Duodenal mucosa (tissue), 2 donors: ENCODE measurements around the gene CHADL.
A peak's percentile ranks its signal among the peaks of the same experiment; 100 is the strongest.

Experiments used
- H3K27ac ChIP-seq: one replicate; pipeline ENCODE4 v1.7.0; 2013; ENCODE audit warnings: low read depth, low read length
- H3K27me3 ChIP-seq, 2 donors: one replicate each; pipeline ENCODE4 v1.7.0; 2013; ENCODE audit warnings: low read length in 2 of 2, control low read depth in 1 of 2; ENCODE audit not compliant: insufficient read depth in 2 of 2, control insufficient read depth in 1 of 2
- H3K36me3 ChIP-seq, 2 donors: one replicate each; pipeline ENCODE4 v1.7.0; 2013; ENCODE audit warnings: low read length in 2 of 2, control low read depth in 1 of 2; ENCODE audit not compliant: insufficient read depth in 2 of 2, control insufficient read depth in 1 of 2
- H3K4me1 ChIP-seq, 2 donors: one replicate each; pipeline ENCODE4 v1.7.0; 2013; ENCODE audit warnings: low read length in 2 of 2, control low read depth in 1 of 2; ENCODE audit not compliant: insufficient read depth in 2 of 2, control insufficient read depth in 1 of 2
- H3K4me3 ChIP-seq, 2 donors: one replicate each; pipeline ENCODE4 v1.7.0; 2013; ENCODE audit warnings: low read length in 2 of 2, low read depth in 1 of 2
- H3K9ac ChIP-seq, 2 donors: one replicate each; pipeline ENCODE4 v1.7.0; 2013; ENCODE audit warnings: low read length in 2 of 2, low read depth in 1 of 2
- H3K9me3 ChIP-seq, 2 donors: one replicate each; pipeline ENCODE4 v1.7.0; 2013; ENCODE audit warnings: low read length in 2 of 2, control low read depth in 1 of 2; ENCODE audit not compliant: control insufficient read depth in 1 of 2

The CHADL gene

DNA sequence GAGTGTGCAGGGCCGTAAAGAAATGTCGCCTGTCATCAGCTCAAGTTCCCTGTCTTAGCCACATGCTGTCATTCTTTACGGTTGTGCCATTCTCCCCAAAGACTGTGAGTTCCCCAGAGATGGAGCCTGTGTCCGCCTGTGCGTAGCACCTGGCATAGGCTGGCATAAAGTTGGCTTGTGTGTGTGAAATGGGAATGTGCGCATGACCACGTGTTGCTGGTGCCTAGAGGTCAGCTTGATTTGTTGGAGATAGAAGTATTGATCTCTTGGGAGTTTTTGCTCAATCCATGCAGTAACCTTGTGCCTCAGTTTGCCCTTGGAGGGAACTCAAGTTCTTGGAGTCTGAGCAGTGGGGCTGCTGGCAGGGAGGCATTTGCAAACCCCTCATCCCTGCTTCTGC lies 9.4 kb downstream of the CHADL start:
- H3K4me1 ChIP-seq = no peaks in the 10 kb centered on the region
- H3K9me3 ChIP-seq = no peaks in the 10 kb centered on the region
- H3K27ac ChIP-seq = no peak overlapping the region
- no peak overlapping the region for H3K4me3 ChIP-seq
- no peak overlapping the region for H3K9ac ChIP-seq
- peaks cover 9 to 37% of the 10 kb centered on the region in 2 donors for H3K36me3 ChIP-seq
- no peaks in the 10 kb centered on the region for H3K27me3 ChIP-seq

DNA sequence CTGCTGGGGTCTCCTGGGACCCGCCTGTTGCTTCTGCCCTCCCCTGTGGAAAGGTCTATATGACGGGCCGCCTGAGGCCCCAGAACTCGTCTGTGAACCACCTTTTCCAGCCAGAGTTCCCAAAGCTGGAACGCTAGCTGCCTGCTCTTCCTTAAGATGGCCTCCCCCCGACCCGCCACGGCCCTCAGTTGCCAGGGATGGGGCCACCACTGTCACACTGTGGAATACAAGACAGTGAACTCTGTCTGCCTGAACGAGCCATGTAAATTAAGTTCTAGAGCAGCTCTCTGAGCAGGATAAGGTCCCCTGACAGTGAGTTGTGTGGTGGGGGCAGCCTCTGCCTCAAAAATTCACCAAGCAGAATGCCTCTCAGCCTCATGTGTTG lies 10.3 kb downstream of the CHADL start:
- Histone ChIP-seq H3K27ac (no peak overlapping the region), H3K4me1 (no peaks in the 10 kb centered on the region), H3K9ac (no peak overlapping the region)

DNA sequence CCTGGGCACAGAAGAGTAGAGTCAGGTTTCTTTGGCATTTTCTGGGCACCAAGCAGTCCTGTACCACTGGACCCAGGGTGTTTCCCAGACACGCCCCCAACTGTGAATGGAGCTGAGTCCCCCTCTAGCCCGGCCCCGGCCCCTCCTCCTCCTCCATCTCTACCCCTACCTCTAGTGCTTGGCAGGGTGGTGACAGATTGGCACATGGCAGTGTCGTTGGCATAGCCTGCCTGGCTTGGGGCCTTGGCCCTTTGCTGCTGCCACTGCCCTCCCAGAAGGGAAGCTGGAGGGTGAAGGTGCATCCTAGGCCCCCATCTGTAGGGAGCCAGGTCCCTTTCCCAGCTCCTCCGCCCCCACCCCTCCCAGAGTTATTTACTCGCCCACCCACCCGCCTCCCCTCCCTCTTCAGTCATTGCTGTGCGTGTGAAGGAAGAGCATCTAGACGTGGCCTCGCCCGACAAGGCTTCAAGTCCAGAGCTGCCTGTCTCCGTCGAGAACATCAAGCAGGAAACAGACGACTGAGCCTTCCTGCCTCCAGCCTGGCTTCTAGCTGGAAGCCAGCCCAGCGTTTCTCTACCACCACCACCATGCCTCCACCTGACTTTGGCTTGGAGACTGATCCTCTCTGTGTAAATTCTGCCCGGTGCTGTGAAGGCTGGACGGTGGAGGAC lies 10.9 kb downstream of the CHADL start:
- H3K9me3 ChIP-seq = no peaks in the 10 kb centered on the region
- H3K4me3 ChIP-seq = no peak overlapping the region
- peaks cover 19 to 49% of the 10 kb centered on the region in 2 donors for H3K36me3 ChIP-seq
- H3K9ac ChIP-seq = no peak overlapping the region
- H3K4me1 ChIP-seq = no peaks in the 10 kb centered on the region
- H3K27me3 ChIP-seq = no peaks in the 10 kb centered on the region
- no peak overlapping the region for H3K27ac ChIP-seq

More for the DNA sequence above, 10.3 kb downstream of the CHADL start:
- Histone ChIP-seq H3K4me3 (no peak overlapping the region), H3K36me3 (peaks cover 15 to 44% of the 10 kb centered on the region in 2 donors), H3K27me3 (no peaks in the 10 kb centered on the region), H3K9me3 (no peaks in the 10 kb centered on the region)

- Histone ChIP-seq H3K4me1 (no peaks in the 10 kb centered on the region), H3K4me3 (no peak overlapping the region), H3K9ac (no peak overlapping the region), H3K9me3 (no peaks in the 10 kb centered on the region), H3K27ac (no peak overlapping the region), H3K27me3 (no peaks in the 10 kb centered on the region), H3K36me3 (peaks cover 23 to 56% of the 10 kb centered on the region in 2 donors)
Measured at GRCh38 chr22:41229215-41229614, 11.5 kb downstream of the CHADL start.

GRCh38 chr22:41226723-41227655 lies 13.7 kb downstream of the CHADL start:
- peaks cover 29 to 78% of the 10 kb centered on the region in 2 donors for H3K36me3 ChIP-seq
- no peaks in the 10 kb centered on the region for H3K27me3 ChIP-seq
- no peak overlapping the region for H3K4me3 ChIP-seq
- no peak overlapping the region for H3K9ac ChIP-seq
- no peak overlapping the region for H3K27ac ChIP-seq
- H3K9me3 ChIP-seq = no peaks in the 10 kb centered on the region
- H3K4me1 ChIP-seq = no peaks in the 10 kb centered on the region

DNA sequence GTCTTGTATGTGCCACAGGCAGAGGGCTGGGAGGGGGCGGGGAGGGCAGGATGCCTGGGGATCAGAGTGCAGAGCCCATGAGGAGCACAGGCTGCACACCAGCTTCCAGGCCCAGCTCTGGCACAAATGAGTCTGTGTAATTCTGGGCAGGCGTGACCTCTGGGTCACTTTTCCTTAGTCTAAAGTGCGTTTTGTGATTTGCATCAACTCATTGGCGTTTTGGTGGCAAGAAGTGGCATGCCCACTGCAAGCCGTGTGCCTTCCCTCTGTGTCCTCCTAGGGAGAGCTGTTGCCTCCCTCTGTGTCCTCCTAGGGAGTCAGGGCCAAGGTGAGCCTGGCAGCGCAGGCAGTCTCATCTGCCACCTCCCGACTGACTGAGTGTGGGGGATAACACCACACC lies 17.2 kb downstream of the CHADL start:
- Histone ChIP-seq H3K4me1 (no peaks in the 10 kb centered on the region), H3K27ac (no peak overlapping the region), H3K27me3 (no peaks in the 10 kb centered on the region), H3K9ac (no peak overlapping the region), H3K4me3 (no peak overlapping the region), H3K9me3 (no peaks in the 10 kb centered on the region), H3K36me3 (peaks cover 41 to 85% of the 10 kb centered on the region in 2 donors)

GRCh38 chr22:41222846-41223507 lies 17.8 kb downstream of the CHADL start:
- Histone ChIP-seq H3K9ac (no peak overlapping the region), H3K36me3 (peaks cover 41 to 79% of the 10 kb centered on the region in 2 donors), H3K9me3 (no peaks in the 10 kb centered on the region), H3K27me3 (no peaks in the 10 kb centered on the region), H3K4me1 (peaks cover 0 to under 1% of the 10 kb centered on the region in 2 donors), H3K4me3 (no peak overlapping the region), H3K27ac (no peak overlapping the region)

DNA sequence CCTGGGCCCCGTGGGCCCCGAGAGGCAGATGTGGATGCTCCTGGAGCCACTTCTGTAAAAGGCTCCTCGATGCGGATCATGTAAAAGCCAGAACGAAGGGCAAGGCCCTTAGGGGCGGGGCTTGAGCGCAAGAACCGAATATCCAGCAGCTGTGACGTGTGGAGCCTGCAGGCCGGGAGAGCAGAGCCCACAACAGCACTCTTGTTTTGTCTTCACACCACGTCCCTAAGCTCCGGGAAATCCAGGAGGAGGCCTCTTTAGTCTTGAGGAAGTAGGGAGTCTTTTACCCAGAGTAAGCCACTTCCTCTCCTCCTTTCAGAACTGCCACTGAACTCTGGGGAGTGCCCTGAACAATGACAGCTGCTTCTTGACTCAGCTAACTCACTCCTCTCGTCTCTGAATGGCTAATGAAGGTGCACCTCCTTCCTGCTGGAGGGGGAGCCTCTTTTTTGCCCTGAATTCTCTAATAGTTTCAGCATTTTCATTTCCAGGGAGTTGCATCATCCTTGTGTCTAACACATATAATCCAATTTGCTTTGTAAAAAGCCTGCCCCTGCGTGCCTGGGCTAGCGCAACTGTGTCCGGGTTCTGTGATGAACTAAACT lies 23.1 kb downstream of the CHADL start:
- Histone ChIP-seq H3K9me3 (no peaks in the 10 kb centered on the region), H3K4me3 (peak overlapping the region in 1 of 2 donors; percentile 13), H3K36me3 (peaks cover 12 to 52% of the 10 kb centered on the region in 2 donors), H3K9ac (peak overlapping the region in 1 of 2 donors; percentile 20), H3K27me3 (no peaks in the 10 kb centered on the region), H3K27ac (peak overlapping the region; percentile 4), H3K4me1 (peaks cover 9 to 15% of the 10 kb centered on the region in 2 donors)

GRCh38 chr22:41216984-41217383 lies 23.7 kb downstream of the CHADL start:
- Histone ChIP-seq H3K4me3 (no peak overlapping the region), H3K36me3 (peaks cover 12 to 46% of the 10 kb centered on the region in 2 donors)

More at GRCh38 chr22:41216984-41217383, 23.7 kb downstream of the CHADL start:
- Histone ChIP-seq H3K9me3 (no peaks in the 10 kb centered on the region), H3K27me3 (no peaks in the 10 kb centered on the region), H3K9ac (peak overlapping the region; percentile 3 to 20), H3K4me1 (peaks cover 9 to 15% of the 10 kb centered on the region in 2 donors), H3K27ac (no peak overlapping the region)
